DOHH2 (cell line): ENCODE results near the gene AEBP1.

Experiments
- H3F3A ChIP-seq: fragments of 200-600 bp; sonication (generic), shearing (Covaris generic); 2 replicates; pipeline ENCODE4 v1.6.0; 2016; ENCODE audit warnings: antibody characterized with exemption, mild to moderate bottlenecking; ENCODE audit not compliant: control insufficient read depth, insufficient read depth
- H3K27ac ChIP-seq: fragments of 200-600 bp; sonication (generic); 2 replicates; pipeline ENCODE4 v1.5.1; 2014; ENCODE audit warnings: low read depth, mild to moderate bottlenecking, low read length, moderate library complexity
- H3K27me3 ChIP-seq: fragments of 200-600 bp; sonication (generic); 2 replicates; pipeline ENCODE4 v1.6.1; 2014; ENCODE audit warnings: mild to moderate bottlenecking, low read length, mixed read lengths; ENCODE audit not compliant: control insufficient read depth
- H3K36me3 ChIP-seq: fragments of 200-600 bp; sonication (generic); 2 replicates; pipeline ENCODE4 v1.6.1; 2014; ENCODE audit warnings: mild to moderate bottlenecking, low read length, moderate library complexity, mixed read lengths; ENCODE audit not compliant: control insufficient read depth
- H3K4me1 ChIP-seq: fragments of 200-600 bp; sonication (generic); 2 replicates; pipeline ENCODE4 v1.6.1; 2014; ENCODE audit warnings: mild to moderate bottlenecking, low read length, mixed read lengths; ENCODE audit not compliant: control insufficient read depth
- H3K4me2 ChIP-seq: fragments of 200-600 bp; sonication (generic); 2 replicates; pipeline ENCODE4 v1.6.0; 2014; ENCODE audit warnings: mild to moderate bottlenecking, low read length, moderate library complexity
- H3K4me3 ChIP-seq: fragments of 200-600 bp; sonication (generic); 2 replicates; pipeline ENCODE4 v1.5.1; 2014; ENCODE audit warnings: mild to moderate bottlenecking, low read length, mixed read lengths
- H3K79me2 ChIP-seq: fragments of 200-600 bp; sonication (generic); 2 replicates; pipeline ENCODE4 v1.6.1; 2014; ENCODE audit warnings: mild to moderate bottlenecking, low read length, mixed read lengths; ENCODE audit not compliant: control insufficient read depth
- H3K9me2 ChIP-seq: fragments of 200-600 bp; sonication (generic); replicated peaks from 2 replicates; pipeline ENCODE4 v1.6.1; 2014; ENCODE audit warnings: mild to moderate bottlenecking, low read length, mixed read lengths; ENCODE audit not compliant: control insufficient read depth
- H3K9me3 ChIP-seq: fragments of 200-600 bp; sonication (generic); 2 replicates; pipeline ENCODE4 v1.6.1; 2014; ENCODE audit warnings: antibody characterized with exemption, low read length, mixed read lengths; ENCODE audit not compliant: control insufficient read depth, insufficient read depth
- H4K20me1 ChIP-seq: fragments of 200-600 bp; sonication (generic); 2 replicates; pipeline ENCODE4 v1.6.0; 2014; ENCODE audit warnings: low read depth, mild to moderate bottlenecking, antibody characterized with exemption, low read length, moderate library complexity; ENCODE audit not compliant: control insufficient read depth, insufficient read depth
- EZH2phosphoT487 ChIP-seq: fragments of 200-600 bp; sonication (generic); IDR thresholded peaks from 2 replicates; pipeline ENCODE4 v1.6.1; 2017; ENCODE audit warnings: borderline replicate concordance, mild to moderate bottlenecking, antibody characterized with exemption, low read length, moderate library complexity, mixed read lengths
- TF ChIP-seq, protein P1 (sequence below): fragments of 200-600 bp; sonication (generic); IDR thresholded peaks from one replicate; pipeline ENCODE4 v1.5.1; 2014; ENCODE audit warnings: antibody characterized with exemption, mild to moderate bottlenecking, low read depth, low read length; ENCODE audit not compliant: poor library complexity, severe bottlenecking

The AEBP1 gene

DNA sequence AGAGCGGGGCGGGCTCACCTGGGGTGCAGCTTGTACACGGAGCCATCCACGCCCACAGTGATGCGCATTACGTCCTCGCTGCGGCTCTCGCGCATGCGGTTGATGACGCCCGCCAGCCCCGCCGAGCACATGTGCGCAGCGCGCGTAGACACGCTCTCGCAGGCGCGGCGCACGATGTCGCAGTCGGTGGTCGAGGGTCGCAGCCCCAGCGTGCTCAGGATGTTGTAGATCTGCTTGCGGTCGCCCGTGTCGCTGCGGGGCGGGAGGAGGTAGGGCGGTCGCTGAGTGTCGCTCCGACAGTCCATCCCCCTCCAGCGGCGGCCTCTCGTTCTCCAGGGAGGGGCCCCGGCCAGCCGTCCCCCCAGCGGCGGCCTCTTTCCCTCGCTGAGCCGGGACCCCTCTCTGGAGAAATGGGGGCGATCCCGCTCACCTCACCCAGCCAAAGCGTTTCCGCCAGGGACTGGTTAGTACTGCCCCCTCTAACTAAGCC is 41.4 kb downstream of the AEBP1 start:
- Histone ChIP-seq H3K36me3 (no peaks in the 10 kb centered on the region), H4K20me1 (no peaks in the 10 kb centered on the region), H3K9me2 (no peaks in the 10 kb centered on the region), H3K4me3 (no peak overlapping the region), H3K4me2 (no peak overlapping the region), H3K27me3 (peaks cover 3% of the 10 kb centered on the region; the same call in 1 of the 2 replicates), H3F3A (peaks cover 4% of the 10 kb centered on the region), H3K79me2 (no peaks in the 10 kb centered on the region), H3K27ac (no peak overlapping the region), H3K9me3 (no peaks in the 10 kb centered on the region), H3K4me1 (no peaks in the 10 kb centered on the region)
- no peak for TF ChIP-seq EZH2phosphoT487
- TF ChIP-seq, protein P1, sequence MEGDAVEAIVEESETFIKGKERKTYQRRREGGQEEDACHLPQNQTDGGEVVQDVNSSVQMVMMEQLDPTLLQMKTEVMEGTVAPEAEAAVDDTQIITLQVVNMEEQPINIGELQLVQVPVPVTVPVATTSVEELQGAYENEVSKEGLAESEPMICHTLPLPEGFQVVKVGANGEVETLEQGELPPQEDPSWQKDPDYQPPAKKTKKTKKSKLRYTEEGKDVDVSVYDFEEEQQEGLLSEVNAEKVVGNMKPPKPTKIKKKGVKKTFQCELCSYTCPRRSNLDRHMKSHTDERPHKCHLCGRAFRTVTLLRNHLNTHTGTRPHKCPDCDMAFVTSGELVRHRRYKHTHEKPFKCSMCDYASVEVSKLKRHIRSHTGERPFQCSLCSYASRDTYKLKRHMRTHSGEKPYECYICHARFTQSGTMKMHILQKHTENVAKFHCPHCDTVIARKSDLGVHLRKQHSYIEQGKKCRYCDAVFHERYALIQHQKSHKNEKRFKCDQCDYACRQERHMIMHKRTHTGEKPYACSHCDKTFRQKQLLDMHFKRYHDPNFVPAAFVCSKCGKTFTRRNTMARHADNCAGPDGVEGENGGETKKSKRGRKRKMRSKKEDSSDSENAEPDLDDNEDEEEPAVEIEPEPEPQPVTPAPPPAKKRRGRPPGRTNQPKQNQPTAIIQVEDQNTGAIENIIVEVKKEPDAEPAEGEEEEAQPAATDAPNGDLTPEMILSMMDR = no peak

- Histone ChIP-seq H3K9me3 (no peaks in the 10 kb centered on the region), H3K79me2 (no peaks in the 10 kb centered on the region), H3K4me3 (no peak overlapping the region), H3K9me2 (no peaks in the 10 kb centered on the region), H3F3A (peaks cover 4% of the 10 kb centered on the region), H3K27me3 (peaks cover 3% of the 10 kb centered on the region; the same call in 1 of the 2 replicates), H3K4me2 (no peak overlapping the region), H3K4me1 (no peaks in the 10 kb centered on the region), H3K27ac (no peak overlapping the region), H3K36me3 (no peaks in the 10 kb centered on the region), H4K20me1 (no peaks in the 10 kb centered on the region)
- TF ChIP-seq, protein P1 = no peak
- no peak for TF ChIP-seq EZH2phosphoT487
Measured at GRCh38 chr7:44145969-44146911, 42.1 kb downstream of the AEBP1 start.

DNA sequence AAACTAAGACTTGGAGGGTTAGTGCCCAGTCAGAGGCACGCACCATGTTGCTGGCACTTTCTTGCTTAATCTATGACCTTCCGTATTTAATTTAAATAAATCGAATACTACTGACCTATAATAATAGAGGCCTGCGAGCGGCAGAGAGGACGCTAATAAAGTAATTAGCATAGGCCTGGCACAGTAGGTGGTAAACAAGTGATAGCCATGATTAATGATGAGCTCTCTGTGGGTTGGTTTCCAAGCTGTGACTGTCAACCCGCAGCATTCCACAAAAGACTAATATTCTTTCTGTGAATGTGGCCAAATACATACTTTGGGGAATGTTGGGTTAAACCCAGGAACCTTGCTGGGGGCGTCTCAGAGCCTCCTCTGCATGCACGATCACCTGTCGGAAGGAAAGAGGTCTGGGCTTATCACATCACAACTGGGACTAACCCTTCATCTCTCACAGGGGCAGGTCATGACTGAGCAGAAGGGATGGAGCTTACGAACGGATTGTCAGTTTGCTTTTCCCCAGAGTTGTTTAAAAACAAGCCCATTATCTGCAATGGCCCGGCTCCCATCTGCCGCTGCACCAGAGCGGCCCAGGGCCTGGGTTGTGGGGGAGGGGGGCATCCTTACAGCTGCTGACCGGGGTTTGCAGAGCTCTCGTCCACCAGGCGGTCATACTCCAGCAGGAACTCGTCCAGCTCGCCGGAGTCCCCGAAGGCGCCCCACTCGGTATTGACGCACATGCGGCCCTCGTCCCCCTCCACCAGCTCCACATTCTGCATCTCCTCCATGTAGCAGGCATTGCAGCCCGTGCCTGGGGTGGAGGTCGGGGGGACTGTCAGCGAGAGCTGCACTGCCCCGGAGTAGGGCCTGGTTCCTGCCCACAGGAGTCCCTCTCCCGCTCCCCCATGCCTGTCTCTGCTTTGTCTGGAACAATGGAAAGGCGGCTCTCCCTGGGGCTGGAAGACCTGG is 43.2 kb downstream of the AEBP1 start:
- no peak for TF ChIP-seq EZH2phosphoT487
- TF ChIP-seq, protein P1 = no peak
- Histone ChIP-seq H4K20me1 (no peaks in the 10 kb centered on the region), H3K4me1 (no peaks in the 10 kb centered on the region), H3K9me2 (no peaks in the 10 kb centered on the region), H3K9me3 (no peaks in the 10 kb centered on the region), H3K27ac (no peak overlapping the region), H3K79me2 (no peaks in the 10 kb centered on the region), H3K36me3 (no peaks in the 10 kb centered on the region), H3K4me2 (no peak overlapping the region), H3K4me3 (no peak overlapping the region), H3F3A (peaks cover 4% of the 10 kb centered on the region), H3K27me3 (peaks cover 3% of the 10 kb centered on the region; the same call in 1 of the 2 replicates)
